GM12892 (cell line): ENCODE measurements around the gene TMEM234.
A peak's percentile ranks its signal among the peaks of the same experiment; 100 is the strongest.

Experiments used
- DNase-seq: peaks from one replicate; pipeline ENCODE4 v3.0.0; 2011; ENCODE audit not compliant: insufficient read length
- FAIRE-seq: peaks from 2 replicates; lab custom pipeline; 2011; peaks lifted over from hg19 to GRCh38; lab: Jason Lieb, UNC
- POLR2A ChIP-seq: IDR thresholded peaks from 2 replicates; pipeline ENCODE4 v1.6.1; 2011; ENCODE audit warnings: low read depth, low read length, control low read depth
- POLR2AphosphoS5 ChIP-seq: IDR thresholded peaks from 2 replicates; pipeline ENCODE4 v1.6.1; 2011; ENCODE audit warnings: low read depth, low read length, control low read depth
- TAF1 ChIP-seq: IDR thresholded peaks from 2 replicates; pipeline ENCODE4 v1.6.1; 2011; ENCODE audit warnings: low read depth, mild to moderate bottlenecking, control low read depth, low read length, borderline replicate concordance

TMEM234 gene

GRCh38 chr1:32249831-32250525 lies 27.8 kb upstream of the TMEM234 start:
- FAIRE-seq (peak; percentile 97), DNase-seq (peak; percentile 78)
- no peak for TF ChIP-seq TAF1
- TF ChIP-seq POLR2AphosphoS5, result peak; percentile 88
- peak; percentile 83 for TF ChIP-seq POLR2A

GRCh38 chr1:32247983-32248889 lies 26.1 kb upstream of the TMEM234 start:
- TF ChIP-seq TAF1 (no peak), POLR2AphosphoS5 (no peak), POLR2A (no peak)
- FAIRE-seq (peak; percentile 89), DNase-seq (peak; percentile 80)

DNA sequence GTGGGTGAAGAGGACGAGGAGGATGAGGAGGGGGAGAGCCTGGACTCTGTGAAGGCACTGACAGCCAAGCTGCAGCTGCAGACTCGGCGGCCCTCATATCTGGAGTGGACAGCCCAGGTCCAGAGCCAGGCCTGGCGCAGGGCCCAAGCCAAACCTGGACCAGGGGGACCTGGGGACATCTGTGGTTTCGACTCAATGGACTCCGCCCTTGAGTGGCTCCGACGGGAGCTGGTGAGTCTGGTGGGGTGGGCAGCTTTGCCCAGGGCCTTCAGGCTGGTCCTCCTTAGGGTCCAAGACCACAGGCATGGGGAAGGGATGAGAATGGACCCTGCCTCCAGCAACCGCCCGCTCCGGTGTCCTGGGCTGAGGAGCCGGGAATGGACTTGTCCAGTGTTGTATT lies 25.3 kb upstream of the TMEM234 start:
- TF ChIP-seq POLR2A, result no peak
- no peak for TF ChIP-seq POLR2AphosphoS5
- TF ChIP-seq TAF1, result no peak
- no peak for DNase-seq
- no peak for FAIRE-seq

DNA sequence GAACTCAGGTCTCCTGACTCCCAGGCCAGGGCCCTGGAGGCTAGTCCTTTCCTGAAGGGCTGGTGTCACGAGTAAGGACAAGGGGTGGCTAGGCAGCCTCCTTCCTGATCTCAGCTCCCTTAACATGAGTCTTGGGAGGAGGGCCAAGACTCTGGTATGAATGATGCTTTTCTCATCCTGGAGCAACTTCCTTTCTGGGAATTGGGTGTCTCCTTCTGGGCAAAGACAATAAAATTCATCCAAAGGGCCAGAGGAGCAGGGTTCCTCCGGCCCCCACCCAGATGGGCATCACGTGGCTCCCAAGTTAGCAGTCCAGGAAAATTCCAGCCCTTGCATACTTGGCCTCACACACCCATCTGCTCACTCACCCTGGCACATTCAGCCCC lies 24.7 kb upstream of the TMEM234 start, which contains the start of gene FAM167B:
Gene FAM167B, plus strand, starts transcription at position 335 of the 386 bp plus-strand sequence. CDS start 200 bp downstream, outside the sequence.
- DNase-seq (no peak), FAIRE-seq (no peak)
- TF ChIP-seq POLR2A (no peak), TAF1 (no peak), POLR2AphosphoS5 (no peak)

DNA sequence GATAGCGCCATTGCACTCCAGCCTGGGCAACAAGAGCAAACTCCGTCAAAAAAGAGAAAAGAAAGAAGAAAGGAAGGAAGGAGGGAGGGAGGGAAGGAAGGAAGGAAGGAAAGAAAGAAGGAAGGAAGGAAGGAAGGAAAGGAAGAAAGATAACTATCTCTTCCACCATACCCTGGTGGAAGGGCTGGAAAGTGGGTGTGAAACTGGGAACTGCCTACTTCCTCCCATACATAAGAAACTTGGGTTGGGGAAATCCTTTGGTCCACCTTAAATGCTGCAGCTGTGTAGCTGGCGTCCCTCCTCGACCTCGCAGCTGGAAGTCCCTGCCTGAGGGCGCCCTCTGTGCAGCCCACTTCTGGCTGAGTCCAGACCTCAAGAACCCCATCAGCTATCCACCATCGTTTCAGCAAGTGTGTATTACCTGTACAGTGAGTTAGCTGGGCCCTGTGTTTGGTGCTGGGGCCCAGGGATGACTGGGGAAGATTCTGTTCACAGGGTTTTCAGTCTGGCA lies 20.2 kb upstream of the TMEM234 start:
- DNase-seq, result no peak
- FAIRE-seq, result peak; percentile 53
- TF ChIP-seq TAF1, result no peak
- TF ChIP-seq POLR2A, result no peak
- TF ChIP-seq POLR2AphosphoS5, result no peak

DNA sequence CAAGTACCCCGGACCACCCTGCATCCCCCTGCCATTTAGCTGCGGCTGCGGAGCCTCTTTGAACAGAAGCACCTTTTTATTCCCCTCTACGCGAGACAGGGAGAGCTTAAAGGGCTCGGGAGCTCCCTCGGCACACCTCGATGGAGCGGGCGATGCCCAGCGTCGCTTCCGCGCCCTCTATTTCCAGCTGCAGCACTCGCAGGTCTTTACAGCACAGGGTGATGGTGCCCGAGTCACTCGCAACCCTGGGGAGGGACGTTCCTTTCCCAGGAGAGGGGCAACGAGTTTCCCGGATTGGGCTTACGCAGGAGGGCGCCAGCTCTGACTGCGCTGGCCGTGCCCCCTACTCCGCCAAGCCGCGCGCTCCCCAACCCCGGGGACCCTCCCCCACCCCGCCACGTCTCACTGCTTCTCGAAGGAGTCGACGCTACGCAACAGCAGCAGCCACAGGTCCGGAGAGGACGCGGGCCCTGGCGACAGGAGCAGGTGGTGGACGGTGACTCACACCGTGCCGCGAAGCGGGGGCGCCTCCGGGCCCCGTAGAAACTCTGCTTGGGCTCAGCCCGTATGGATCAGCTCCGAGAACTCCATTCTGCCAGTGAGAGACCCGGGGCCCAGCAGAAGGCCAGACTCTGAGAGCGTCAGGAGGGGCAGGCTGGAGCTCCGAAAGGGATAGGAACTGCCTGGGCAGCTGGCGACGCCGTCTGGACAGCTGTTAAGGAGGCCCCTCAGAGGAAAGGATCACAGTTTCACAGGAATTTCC lies 19.0 kb upstream of the TMEM234 start:
- peak; percentile 62 for FAIRE-seq
- peak; percentile 60 for DNase-seq
- TF ChIP-seq POLR2AphosphoS5, result no peak

GRCh38 chr1:32240140-32240951 lies 18.2 kb upstream of the TMEM234 start:
- no peak for TF ChIP-seq POLR2AphosphoS5
- TF ChIP-seq TAF1, result no peak
- no peak for TF ChIP-seq POLR2A
- FAIRE-seq (peak; percentile 48), DNase-seq (no peak)

GRCh38 chr1:32239790-32240139 lies 17.6 kb upstream of the TMEM234 start:
- TF ChIP-seq POLR2A (no peak), POLR2AphosphoS5 (no peak), TAF1 (no peak)
- DNase-seq (no peak), FAIRE-seq (no peak)

GRCh38 chr1:32239337-32239736 lies 17.2 kb upstream of the TMEM234 start:
- FAIRE-seq, result no peak
- no peak for DNase-seq
- TF ChIP-seq POLR2AphosphoS5, result no peak
- no peak for TF ChIP-seq POLR2A
- no peak for TF ChIP-seq TAF1

- DNase-seq (no peak), FAIRE-seq (no peak)
- TF ChIP-seq TAF1 (no peak), POLR2AphosphoS5 (no peak), POLR2A (no peak)
Measured at GRCh38 chr1:32234792-32235191, 12.6 kb upstream of the TMEM234 start.
